HepG2 (cell line): ENCODE data around the gene FHIT. TPM values are rescaled to one million over a fixed set of nuclear protein-coding genes. Genes with fewer than 3 reads are reported as not detected.

Experiments used
- ATF6 ChIP-seq: sonication (generic); formaldehyde crosslinking; conservative IDR thresholded peaks from 2 replicates; pipeline ENCODE4 v1.4.0; 2020; ENCODE audit warnings: missing genetic modification reagents
- FOXJ3 ChIP-seq: sonication (generic); formaldehyde crosslinking; IDR thresholded peaks from 2 replicates; pipeline ENCODE4 v1.4.0; 2020; ENCODE audit warnings: missing genetic modification reagents, mild to moderate bottlenecking, borderline replicate concordance
- GTF3A ChIP-seq: sonication (generic); formaldehyde crosslinking; conservative IDR thresholded peaks from 2 replicates; pipeline ENCODE4 v1.4.0; 2020; ENCODE audit warnings: mild to moderate bottlenecking, missing genetic modification reagents
- JUND ChIP-seq: sonication (generic); formaldehyde crosslinking; IDR thresholded peaks from 2 replicates; pipeline ENCODE4 v1.8.0; 2022; ENCODE audit warnings: mild to moderate bottlenecking, missing genetic modification reagents
- NRL ChIP-seq: sonication (generic); formaldehyde crosslinking; IDR thresholded peaks from 2 replicates; pipeline ENCODE4 v1.5.0; 2020; ENCODE audit warnings: missing genetic modification reagents, mild to moderate bottlenecking, moderate library complexity, borderline replicate concordance
- SIX1 ChIP-seq: sonication (generic); formaldehyde crosslinking; IDR thresholded peaks from 2 replicates; pipeline ENCODE4 v1.4.0; 2020; ENCODE audit warnings: missing genetic modification reagents, borderline replicate concordance
- SKIL ChIP-seq: sonication (generic); formaldehyde crosslinking; IDR thresholded peaks from 2 replicates; pipeline ENCODE4 v1.8.0; 2022; ENCODE audit warnings: missing genetic modification reagents, mild to moderate bottlenecking, moderate library complexity, borderline replicate concordance
- SRSF4 ChIP-seq: fragments of 200-400 bp; formaldehyde crosslinking; IDR thresholded peaks from one replicate; pipeline ENCODE4 v1.6.1; 2018; ENCODE audit warnings: mild to moderate bottlenecking, low read depth, low read length, moderate library complexity; ENCODE audit not compliant: poor library complexity, severe bottlenecking
- ZBTB43 ChIP-seq: sonication (generic); formaldehyde crosslinking; conservative IDR thresholded peaks from 2 replicates; pipeline ENCODE4 v1.4.0; 2020; ENCODE audit warnings: missing genetic modification reagents
- ZFX ChIP-seq: sonication (generic); formaldehyde crosslinking; IDR thresholded peaks from 2 replicates; pipeline ENCODE4 v1.4.0; 2020; ENCODE audit warnings: mild to moderate bottlenecking, low read depth, missing genetic modification reagents, moderate library complexity
- ZNF577 ChIP-seq: sonication (generic); formaldehyde crosslinking; IDR thresholded peaks from 2 replicates; pipeline ENCODE4 v1.4.0; 2020; ENCODE audit warnings: mild to moderate bottlenecking, low read depth, missing genetic modification reagents, borderline replicate concordance
- ZNF720 ChIP-seq: sonication (generic); formaldehyde crosslinking; IDR thresholded peaks from 2 replicates; pipeline ENCODE4 v1.4.0; 2020; ENCODE audit warnings: missing genetic modification reagents
- ZNF740 ChIP-seq: sonication (generic); formaldehyde crosslinking; IDR thresholded peaks from 2 replicates; pipeline ENCODE4 v1.4.0; 2020; ENCODE audit warnings: missing genetic modification reagents
- ZNF792 ChIP-seq: IDR thresholded peaks from 2 replicates; pipeline ENCODE4 v1.6.1; 2016
- ZNF83 ChIP-seq: sonication (generic); formaldehyde crosslinking; IDR thresholded peaks from 2 replicates; pipeline ENCODE4 v1.4.0; 2020; ENCODE audit warnings: missing genetic modification reagents, mild to moderate bottlenecking, borderline replicate concordance
- polyA plus RNA-seq, 8 experiments: library from polyadenylated mRNA; depleted of rRNA in 3 of 8; stranded (reverse) in 7 of 8; unstranded in 1 of 8; fragments of >200 nt; fragmentation: Illumina TruSeq in 4 of 8; extraction: Trizol in 4 of 8; gene quantifications; 2 replicates each; pipeline versions ENCODE4 v1.2.1 to v1.2.3, GENCODE V29; 2011 to 2016; ENCODE audit warnings: low read depth in 4 of 8, missing spikeins in 1 of 8, mixed read lengths in 1 of 8; ENCODE audit not compliant: insufficient read depth in 1 of 8
- total RNA-seq, 5 experiments: library from RNA; depleted of rRNA; stranded (reverse); fragments of >200 nt; fragmentation: Illumina TruSeq; extraction: Trizol; gene quantifications; 2 replicates each; pipeline ENCODE4 v1.2.3, GENCODE V29; 2016; ENCODE audit warnings: low read depth in 1 of 5
- TF ChIP-seq, protein P1 (sequence below): sonication (generic); formaldehyde crosslinking; IDR thresholded peaks from 2 replicates; pipeline ENCODE4 v1.5.1; 2020; ENCODE audit warnings: mild to moderate bottlenecking, missing genetic modification reagents, moderate library complexity
- TF ChIP-seq, protein P2 (sequence below): fragments of 450-650 bp; IDR thresholded peaks from 2 replicates; pipeline ENCODE4 v1.6.1; 2016

The FHIT gene
- total and polyA plus RNA-seq, 2 of the 13 experiments (the other 11 are each of a cell fraction or from before 2014, with no cell fraction given), result 4.0 to 4.6 TPM

DNA sequence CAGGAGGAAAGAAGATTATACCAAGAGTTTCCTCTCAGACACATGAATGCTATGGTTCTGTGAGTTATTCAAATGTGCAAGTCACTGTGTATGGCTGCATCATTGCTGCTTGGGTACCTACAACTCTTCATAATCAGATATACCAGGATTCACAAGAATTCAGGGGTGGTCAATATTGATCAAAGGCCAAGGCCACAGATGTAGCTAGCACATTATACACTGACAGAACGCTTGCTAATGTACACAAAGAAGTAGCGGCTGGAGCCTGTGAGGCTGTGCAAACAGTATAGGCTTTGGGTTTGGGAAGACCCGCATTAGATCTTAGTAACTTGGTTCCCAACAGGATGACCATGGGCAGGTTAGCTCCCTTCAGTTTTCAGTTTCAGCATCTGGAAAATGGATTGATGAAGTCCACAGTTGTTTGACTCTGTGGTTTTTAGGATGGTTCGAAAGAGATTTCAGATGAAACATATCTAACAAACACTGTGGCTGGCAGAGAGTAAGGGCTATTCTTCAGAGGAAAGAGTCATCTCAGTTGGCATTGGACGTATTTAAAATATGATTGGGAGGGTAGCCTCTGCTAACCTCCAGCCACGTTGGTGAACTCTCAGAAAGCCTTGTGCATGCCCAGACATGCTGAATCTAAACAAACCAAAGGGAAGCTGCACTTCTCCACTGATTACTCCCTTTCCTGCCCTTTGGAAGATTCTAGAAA lies 1452.7 kb downstream of the FHIT start (continued):
- TF ChIP-seq, protein P1, sequence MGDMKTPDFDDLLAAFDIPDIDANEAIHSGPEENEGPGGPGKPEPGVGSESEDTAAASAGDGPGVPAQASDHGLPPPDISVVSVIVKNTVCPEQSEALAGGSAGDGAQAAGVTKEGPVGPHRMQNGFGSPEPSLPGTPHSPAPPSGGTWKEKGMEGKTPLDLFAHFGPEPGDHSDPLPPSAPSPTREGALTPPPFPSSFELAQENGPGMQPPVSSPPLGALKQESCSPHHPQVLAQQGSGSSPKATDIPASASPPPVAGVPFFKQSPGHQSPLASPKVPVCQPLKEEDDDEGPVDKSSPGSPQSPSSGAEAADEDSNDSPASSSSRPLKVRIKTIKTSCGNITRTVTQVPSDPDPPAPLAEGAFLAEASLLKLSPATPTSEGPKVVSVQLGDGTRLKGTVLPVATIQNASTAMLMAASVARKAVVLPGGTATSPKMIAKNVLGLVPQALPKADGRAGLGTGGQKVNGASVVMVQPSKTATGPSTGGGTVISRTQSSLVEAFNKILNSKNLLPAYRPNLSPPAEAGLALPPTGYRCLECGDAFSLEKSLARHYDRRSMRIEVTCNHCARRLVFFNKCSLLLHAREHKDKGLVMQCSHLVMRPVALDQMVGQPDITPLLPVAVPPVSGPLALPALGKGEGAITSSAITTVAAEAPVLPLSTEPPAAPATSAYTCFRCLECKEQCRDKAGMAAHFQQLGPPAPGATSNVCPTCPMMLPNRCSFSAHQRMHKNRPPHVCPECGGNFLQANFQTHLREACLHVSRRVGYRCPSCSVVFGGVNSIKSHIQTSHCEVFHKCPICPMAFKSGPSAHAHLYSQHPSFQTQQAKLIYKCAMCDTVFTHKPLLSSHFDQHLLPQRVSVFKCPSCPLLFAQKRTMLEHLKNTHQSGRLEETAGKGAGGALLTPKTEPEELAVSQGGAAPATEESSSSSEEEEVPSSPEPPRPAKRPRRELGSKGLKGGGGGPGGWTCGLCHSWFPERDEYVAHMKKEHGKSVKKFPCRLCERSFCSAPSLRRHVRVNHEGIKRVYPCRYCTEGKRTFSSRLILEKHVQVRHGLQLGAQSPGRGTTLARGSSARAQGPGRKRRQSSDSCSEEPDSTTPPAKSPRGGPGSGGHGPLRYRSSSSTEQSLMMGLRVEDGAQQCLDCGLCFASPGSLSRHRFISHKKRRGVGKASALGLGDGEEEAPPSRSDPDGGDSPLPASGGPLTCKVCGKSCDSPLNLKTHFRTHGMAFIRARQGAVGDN (CRISPR knock-in tag), result no peak
- TF ChIP-seq ZNF740 (CRISPR knock-in tag) (no peak), FOXJ3 (CRISPR knock-in tag) (peak; percentile 84; the same call in 1 of the 2 replicates), ZNF720 (CRISPR knock-in tag) (no peak), SIX1 (CRISPR knock-in tag) (no peak), JUND (CRISPR knock-in tag) (no peak), ZNF83 (no peak), ZBTB43 (CRISPR knock-in tag) (no peak), ATF6 (CRISPR knock-in tag) (no peak), ZFX (CRISPR knock-in tag) (no peak), SRSF4 (no peak), ZNF792 (peak; percentile 44; the same call in 1 of the 2 replicates), ZNF577 (CRISPR knock-in tag) (no peak), SKIL (CRISPR knock-in tag) (no peak), GTF3A (CRISPR knock-in tag) (no peak), NRL (no peak)
- TF ChIP-seq, protein P2, sequence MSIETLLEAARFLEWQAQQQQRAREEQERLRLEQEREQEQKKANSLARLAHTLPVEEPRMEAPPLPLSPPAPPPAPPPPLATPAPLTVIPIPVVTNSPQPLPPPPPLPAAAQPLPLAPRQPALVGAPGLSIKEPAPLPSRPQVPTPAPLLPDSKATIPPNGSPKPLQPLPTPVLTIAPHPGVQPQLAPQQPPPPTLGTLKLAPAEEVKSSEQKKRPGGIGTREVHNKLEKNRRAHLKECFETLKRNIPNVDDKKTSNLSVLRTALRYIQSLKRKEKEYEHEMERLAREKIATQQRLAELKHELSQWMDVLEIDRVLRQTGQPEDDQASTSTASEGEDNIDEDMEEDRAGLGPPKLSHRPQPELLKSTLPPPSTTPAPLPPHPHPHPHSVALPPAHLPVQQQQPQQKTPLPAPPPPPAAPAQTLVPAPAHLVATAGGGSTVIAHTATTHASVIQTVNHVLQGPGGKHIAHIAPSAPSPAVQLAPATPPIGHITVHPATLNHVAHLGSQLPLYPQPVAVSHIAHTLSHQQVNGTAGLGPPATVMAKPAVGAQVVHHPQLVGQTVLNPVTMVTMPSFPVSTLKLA, result no peak
